Vagina (tissue), 2 donors: Measurements from ENCODE around the gene CENPX. TPM values are rescaled to one million over a fixed set of nuclear protein-coding genes. Genes with fewer than 3 reads are reported as not detected.

Experiments
- DNase-seq, 2 donors: peaks; one replicate each; pipeline ENCODE4 v3.0.0-alpha.2; 2017; ENCODE audit errors: extremely low spot score in 2 of 2
- H3K27ac ChIP-seq: fragments of 200-600 bp; sonication (generic); one replicate; pipeline ENCODE4 v1.5.1; 2019
- H3K27me3 ChIP-seq: fragments of 200-600 bp; sonication (generic); one replicate; pipeline ENCODE4 v1.5.1; 2019
- H3K36me3 ChIP-seq, 2 donors: fragments of 200-600 bp; sonication (generic); one replicate each; pipeline ENCODE4 v1.5.1; 2017 to 2019
- H3K4me1 ChIP-seq: fragments of 200-600 bp; sonication (generic); one replicate; pipeline ENCODE4 v1.5.1; 2019
- H3K4me3 ChIP-seq, 2 donors: fragments of 200-600 bp; sonication (generic); 1 replicate in 1 of 2; 2 replicates in 1 of 2; pipeline ENCODE4 v1.5.1; 2016 to 2019
- H3K9me3 ChIP-seq: fragments of 200-600 bp; sonication (generic); one replicate; pipeline ENCODE4 v1.5.1; 2019
- CTCF ChIP-seq, 3 experiments: fragments of 450-650 bp in 2 of 3; fragments of 200-600 bp in 1 of 3; sonication (generic) in 1 of 3; IDR thresholded peaks; one replicate each; pipeline ENCODE4 v1.5.1; 2017 to 2019; ENCODE audit warnings: antibody characterized with exemption in 3 of 3, mild to moderate bottlenecking in 2 of 3, moderate library complexity in 2 of 3
- POLR2A ChIP-seq, 2 donors: fragments of 450-650 bp; IDR thresholded peaks; one replicate each; pipeline ENCODE4 v1.6.1; 2017; ENCODE audit warnings: antibody characterized with exemption in 2 of 2, mild to moderate bottlenecking in 2 of 2, moderate library complexity in 2 of 2
- POLR2AphosphoS5 ChIP-seq, 2 donors: sonication (generic); formaldehyde crosslinking; IDR thresholded peaks; one replicate each; pipeline ENCODE4 v1.9.0; 2017; ENCODE audit warnings: antibody characterized with exemption in 2 of 2, mild to moderate bottlenecking in 2 of 2, low read depth in 1 of 2; ENCODE audit not compliant: insufficient read depth in 1 of 2
- intact Hi-C: fragments of 100-400 bp; cut with DNase I; formaldehyde crosslinking; loops from one replicate; pipeline ENCODE4 v1.15.1; 2023
- total RNA-seq: library from RNA; depleted of rRNA; stranded (reverse); fragments of >200 nt; gene quantifications from one replicate; pipeline ENCODE4 v1.2.3, GENCODE V29; 2016

CENPX gene
- total RNA-seq, 1 donor from 2014 or later: 101 TPM

- Histone ChIP-seq H3K4me1 (peaks cover 57% of the 10 kb centered on the region), H3K4me3 (no peak overlapping the region), H3K27me3 (no peaks in the 10 kb centered on the region), H3K36me3 (no peaks in the 10 kb centered on the region), H3K9me3 (no peaks in the 10 kb centered on the region), H3K27ac (no peak overlapping the region)
- intact Hi-C loops: no loop called here
- TF ChIP-seq POLR2AphosphoS5 (IDR thresholded peaks at IDR 0.05; ENCODE audit: insufficient read depth in 1 of 2, low read depth in 1 of 2) (no peak), POLR2A (IDR thresholded peaks at IDR 0.05) (no peak), CTCF (IDR thresholded peaks at IDR 0.05) (no peak)
- no peak for DNase-seq
Measured at GRCh38 chr17:82016875-82017459, 5.7 kb downstream of the CENPX start.

GRCh38 chr17:82016061-82016874 is 6.4 kb downstream of the CENPX start:
- DNase-seq: no peak
- no peaks in the 10 kb centered on the region for H3K36me3 ChIP-seq
- intact Hi-C loops: no loop called here
- H3K9me3 ChIP-seq: no peaks in the 10 kb centered on the region
- H3K27ac ChIP-seq: no peak overlapping the region
- no peak overlapping the region for H3K4me3 ChIP-seq
- TF ChIP-seq POLR2AphosphoS5 (IDR thresholded peaks at IDR 0.05; ENCODE audit: insufficient read depth in 1 of 2, low read depth in 1 of 2) (no peak), POLR2A (IDR thresholded peaks at IDR 0.05) (no peak), CTCF (IDR thresholded peaks at IDR 0.05) (no peak)
- H3K27me3 ChIP-seq: no peaks in the 10 kb centered on the region
- peaks cover 51% of the 10 kb centered on the region for H3K4me1 ChIP-seq

- Histone ChIP-seq H3K9me3 (no peaks in the 10 kb centered on the region), H3K4me1 (peaks cover 44% of the 10 kb centered on the region), H3K36me3 (no peaks in the 10 kb centered on the region), H3K27me3 (no peaks in the 10 kb centered on the region), H3K27ac (no peak overlapping the region), H3K4me3 (no peak overlapping the region)
- TF ChIP-seq POLR2AphosphoS5 (IDR thresholded peaks at IDR 0.05; ENCODE audit: insufficient read depth in 1 of 2, low read depth in 1 of 2): no peak
- TF ChIP-seq POLR2A (IDR thresholded peaks at IDR 0.05): no peak
- no peak for TF ChIP-seq CTCF (IDR thresholded peaks at IDR 0.05)
- no peak for DNase-seq
- intact Hi-C loops: no loop called here
Measured at GRCh38 chr17:82015311-82015971, 7.2 kb downstream of the CENPX start.

GRCh38 chr17:82014971-82015310 is 7.7 kb downstream of the CENPX start:
- Histone ChIP-seq H3K27me3 (no peaks in the 10 kb centered on the region), H3K4me3 (no peak overlapping the region), H3K36me3 (no peaks in the 10 kb centered on the region), H3K4me1 (peaks cover 39% of the 10 kb centered on the region), H3K27ac (no peak overlapping the region), H3K9me3 (no peaks in the 10 kb centered on the region)
- DNase-seq: no peak
- no peak for TF ChIP-seq CTCF (IDR thresholded peaks at IDR 0.05)
- intact Hi-C loops: loop anchor here (5.0 kb wide), 1 partner anchor 53 kb away; the partner anchor contains the start of gene NOTUM

GRCh38 chr17:82014432-82014831 is 8.2 kb downstream of the CENPX start:
- Histone ChIP-seq H3K27me3 (no peaks in the 10 kb centered on the region), H3K27ac (no peak overlapping the region), H3K9me3 (no peaks in the 10 kb centered on the region), H3K4me1 (peaks cover 33% of the 10 kb centered on the region), H3K4me3 (no peak overlapping the region), H3K36me3 (no peaks in the 10 kb centered on the region)
- DNase-seq: no peak
- TF ChIP-seq CTCF (IDR thresholded peaks at IDR 0.05) (no peak), POLR2AphosphoS5 (IDR thresholded peaks at IDR 0.05; ENCODE audit: insufficient read depth in 1 of 2, low read depth in 1 of 2) (no peak), POLR2A (IDR thresholded peaks at IDR 0.05) (no peak)
- intact Hi-C loops: loop anchor here (5.0 kb wide), 1 partner anchor 52 kb away; the partner anchor contains the start of gene NOTUM
